B cell (primary cell): Measurements from ENCODE around the gene ZBTB37. TPM values are rescaled to one million over a fixed set of nuclear protein-coding genes. Genes with fewer than 3 reads are reported as not detected.
"Not testable (repeated sequence)": the region's sequence is repeated elsewhere in the genome, so short reads cannot be mapped to it uniquely, and the experiment has no call there.

Experiments used
- ATAC-seq: fragments of 200-7000 bp; cut with Tn5 transposase; one replicate; pipeline ENCODE4 v1.10.0; 2021; ENCODE audit warnings: low read depth, mild to moderate bottlenecking, moderate number of reproducible peaks, moderate library complexity
- CTCF ChIA-PET: fragments of 350-600 bp; sonication (Branson Sonifier 250); formaldehyde crosslinking; loops from one replicate; lab custom pipeline; 2021; ENCODE audit warnings: antibody characterized with exemption, inconsistent platforms; lab: Charles Lee
- POLR2A ChIA-PET: fragments of 350-600 bp; sonication (Branson Sonifier 250); formaldehyde crosslinking; loops from one replicate; lab custom pipeline; 2021; ENCODE audit warnings: antibody characterized with exemption; lab: Charles Lee
- DNase-seq: peaks from one replicate; pipeline ENCODE4 v3.0.0; 2013
- H2AFZ ChIP-seq: 2 replicates; pipeline ENCODE4 v1.6.1; 2012; ENCODE audit warnings: mild to moderate bottlenecking, low read depth, low read length; ENCODE audit not compliant: insufficient read depth, poor library complexity, severe bottlenecking
- H3K27ac ChIP-seq, 2 donors: 1 replicate in 1 of 2; 2 replicates in 1 of 2; pipeline ENCODE4 v1.5.1; 2012 to 2013; ENCODE audit warnings: low read length in 2 of 2, mild to moderate bottlenecking in 2 of 2, moderate library complexity in 1 of 2
- H3K27me3 ChIP-seq, 4 experiments: fragments of 200-600 bp in 1 of 4; sonication (generic) in 1 of 4; replicated peaks in 1 of 4; 1 replicate in 2 of 4; 2 replicates in 2 of 4; pipeline versions ENCODE4 v1.6.1 to v1.7.0; 2013 to 2016; ENCODE audit warnings: low read length in 3 of 4, mild to moderate bottlenecking in 2 of 4, mixed read lengths in 1 of 4, moderate library complexity in 1 of 4; ENCODE audit not compliant: insufficient read depth in 4 of 4, control insufficient read depth in 3 of 4; ENCODE audit errors: control extremely low read depth in 1 of 4
- H3K36me3 ChIP-seq, 2 experiments: replicated peaks in 1 of 2; 1 replicate in 1 of 2; 2 replicates in 1 of 2; pipeline versions ENCODE4 v1.6.1 to v1.7.1; 2013; ENCODE audit warnings: low read length in 1 of 2; ENCODE audit not compliant: insufficient read depth in 2 of 2, control insufficient read depth in 1 of 2; ENCODE audit errors: control extremely low read depth in 1 of 2, extremely low read depth in 1 of 2
- H3K4me1 ChIP-seq, 2 donors: fragments of 200-600 bp in 1 of 2; sonication (generic) in 1 of 2; 1 replicate in 1 of 2; 2 replicates in 1 of 2; pipeline versions ENCODE4 v1.5.1 to v1.6.1; 2013 to 2017; ENCODE audit warnings: low read length in 2 of 2; ENCODE audit not compliant: control insufficient read depth in 2 of 2, insufficient read depth in 2 of 2
- H3K4me2 ChIP-seq: replicated peaks from 2 replicates; pipeline ENCODE3; 2012; ENCODE audit warnings: mild to moderate bottlenecking, low read depth, low read length; ENCODE audit not compliant: poor library complexity, severe bottlenecking
- H3K4me3 ChIP-seq, 5 experiments: fragments of 200-600 bp in 1 of 5; sonication (generic) in 1 of 5; 1 replicate in 3 of 5; 2 replicates in 2 of 5; pipeline versions ENCODE4 v1.5.1 to v1.7.0; 2011 to 2016; ENCODE audit warnings: low read length in 4 of 5, mild to moderate bottlenecking in 4 of 5, low read depth in 2 of 5, control low read depth in 1 of 5, moderate library complexity in 1 of 5; ENCODE audit not compliant: insufficient read depth in 1 of 5; ENCODE audit errors: control extremely low read depth in 1 of 5, extremely low read depth in 1 of 5
- H3K79me2 ChIP-seq: fragments of 200-600 bp; sonication (generic); one replicate; pipeline ENCODE4 v1.6.0; 2016; ENCODE audit warnings: low read length; ENCODE audit not compliant: control insufficient read depth, insufficient read depth
- H3K9ac ChIP-seq: fragments of 200-600 bp; sonication (generic); 2 replicates; pipeline ENCODE4 v1.6.1; 2017; ENCODE audit warnings: mild to moderate bottlenecking, low read length, moderate library complexity
- H3K9me3 ChIP-seq, 3 donors: one replicate each; pipeline versions ENCODE4 v1.6.1 to v1.7.1; 2013; ENCODE audit warnings: low read length in 2 of 3; ENCODE audit not compliant: control insufficient read depth in 2 of 3, insufficient read depth in 1 of 3; ENCODE audit errors: control extremely low read depth in 1 of 3
- H4K20me1 ChIP-seq: 2 replicates; pipeline ENCODE4 v1.6.0; 2012; ENCODE audit warnings: mild to moderate bottlenecking, low read length; ENCODE audit not compliant: insufficient read depth, control insufficient read depth, poor library complexity, severe bottlenecking
- H3K27ac Mint-ChIP-seq: one replicate; pipeline ENCODE4 v1.8.0; 2021; ENCODE audit warnings: mixed read lengths
- H3K27me3 Mint-ChIP-seq: one replicate; pipeline ENCODE4 v1.8.0; 2021; ENCODE audit warnings: mixed read lengths
- H3K4me1 Mint-ChIP-seq: one replicate; pipeline ENCODE4 v1.8.0; 2021; ENCODE audit warnings: mixed read lengths
- H3K4me3 Mint-ChIP-seq: one replicate; pipeline ENCODE4 v1.8.0; 2021; ENCODE audit warnings: mixed read lengths
- H3K9me3 Mint-ChIP-seq: one replicate; pipeline ENCODE4 v1.8.0; 2022; ENCODE audit warnings: mixed read lengths; ENCODE audit not compliant: insufficient read depth
- EZH2 ChIP-seq: IDR thresholded peaks from 2 replicates; pipeline ENCODE4 v1.6.1; 2012; ENCODE audit warnings: borderline replicate concordance, low read depth, mild to moderate bottlenecking, moderate library complexity, low read length; ENCODE audit not compliant: insufficient read depth, poor library complexity, severe bottlenecking
- WGBS: methylation state at CpG from one replicate; pipeline ENCODE4 v1.1.5; 2013; ENCODE audit warnings: missing lambda C conversion rate; ENCODE audit not compliant: insufficient coverage; 5-methylcytosine and 5-hydroxymethylcytosine counted together
- intact Hi-C: fragments of 100-400 bp; cut with micrococcal nuclease; formaldehyde crosslinking; loops from one replicate; pipeline ENCODE4 v1.10.0; 2022
- polyA plus RNA-seq: library from polyadenylated mRNA; depleted of rRNA; stranded (reverse); fragments of >200 nt; gene quantifications from 2 replicates; pipeline ENCODE4 v1.2.3, GENCODE V29; 2012
- total RNA-seq, 2 donors: library from RNA; stranded (reverse); fragments of 120-200 nt in 1 of 2; gene quantifications; 1 replicate in 1 of 2; 2 replicates in 1 of 2; pipeline versions ENCODE4 v1.2.3 to v1.2.4, GENCODE V29; 2013 to 2022
- TF ChIP-seq, protein P1 (sequence below): fragments of 200-600 bp; IDR thresholded peaks from one replicate; pipeline ENCODE4 v1.8.0; 2022; ENCODE audit warnings: antibody characterized with exemption, mild to moderate bottlenecking

ZBTB37 gene
- total and polyA plus RNA-seq, 2 donors (not counting 1 experiment from before 2014, with no cell fraction given): 4.9 to 37.1 TPM

DNA sequence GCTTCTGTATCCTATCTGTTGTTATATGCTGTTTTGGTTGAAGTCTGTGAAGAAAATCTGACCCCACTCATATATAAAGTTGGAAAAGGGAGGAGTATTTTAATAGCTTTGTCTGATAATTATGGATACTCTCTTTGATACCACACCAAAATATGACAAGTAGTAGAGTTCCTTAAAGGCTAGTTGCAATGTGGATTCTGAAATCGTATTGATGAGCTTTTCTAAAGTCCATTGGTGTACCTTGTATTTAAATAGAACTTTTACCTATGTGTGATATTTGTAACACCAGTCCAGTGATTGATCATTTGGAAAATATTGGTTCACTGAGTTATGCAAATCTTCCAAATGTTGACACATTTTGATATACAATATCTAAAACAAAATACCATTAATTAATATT lies 8.1 kb upstream of the ZBTB37 start:
- WGBS: 100% methylated on average over 1 of the region's 1 CpG
- TF ChIP-seq EZH2: no peak
- TF ChIP-seq, protein P1, sequence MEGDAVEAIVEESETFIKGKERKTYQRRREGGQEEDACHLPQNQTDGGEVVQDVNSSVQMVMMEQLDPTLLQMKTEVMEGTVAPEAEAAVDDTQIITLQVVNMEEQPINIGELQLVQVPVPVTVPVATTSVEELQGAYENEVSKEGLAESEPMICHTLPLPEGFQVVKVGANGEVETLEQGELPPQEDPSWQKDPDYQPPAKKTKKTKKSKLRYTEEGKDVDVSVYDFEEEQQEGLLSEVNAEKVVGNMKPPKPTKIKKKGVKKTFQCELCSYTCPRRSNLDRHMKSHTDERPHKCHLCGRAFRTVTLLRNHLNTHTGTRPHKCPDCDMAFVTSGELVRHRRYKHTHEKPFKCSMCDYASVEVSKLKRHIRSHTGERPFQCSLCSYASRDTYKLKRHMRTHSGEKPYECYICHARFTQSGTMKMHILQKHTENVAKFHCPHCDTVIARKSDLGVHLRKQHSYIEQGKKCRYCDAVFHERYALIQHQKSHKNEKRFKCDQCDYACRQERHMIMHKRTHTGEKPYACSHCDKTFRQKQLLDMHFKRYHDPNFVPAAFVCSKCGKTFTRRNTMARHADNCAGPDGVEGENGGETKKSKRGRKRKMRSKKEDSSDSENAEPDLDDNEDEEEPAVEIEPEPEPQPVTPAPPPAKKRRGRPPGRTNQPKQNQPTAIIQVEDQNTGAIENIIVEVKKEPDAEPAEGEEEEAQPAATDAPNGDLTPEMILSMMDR: no peak
- H3K9me3 Mint-ChIP-seq: no peaks in the 10 kb centered on the region
- H4K20me1 ChIP-seq: no peaks in the 10 kb centered on the region
- peaks cover 17% of the 10 kb centered on the region for H3K4me1 Mint-ChIP-seq
- peaks cover 1 to 59% of the 10 kb centered on the region in 2 experiments for H3K36me3 ChIP-seq
- no peak overlapping the region for H3K4me3 ChIP-seq
- no peaks in the 10 kb centered on the region for H3K9me3 ChIP-seq
- no peak overlapping the region for H3K27ac Mint-ChIP-seq
- H2AFZ ChIP-seq: no peak overlapping the region
- no peaks in the 10 kb centered on the region for H3K27me3 ChIP-seq
- H3K4me1 ChIP-seq: peaks cover 0 to 5% of the 10 kb centered on the region in 2 donors
- no peak overlapping the region for H3K9ac ChIP-seq
- H3K4me2 ChIP-seq: no peak overlapping the region
- ATAC-seq (no peak), DNase-seq (no peak)
- intact Hi-C loops: no loop called here
- no peaks in the 10 kb centered on the region for H3K27me3 Mint-ChIP-seq
- H3K4me3 Mint-ChIP-seq: no peak overlapping the region
- no peaks in the 10 kb centered on the region for H3K79me2 ChIP-seq
- ChIA-PET CTCF (interaction anchor here (1.4 kb wide), 1 partner anchor 1115 kb away, joined by 5 read pairs; no protein-coding TSS in a partner anchor), POLR2A (no interaction called here)
- H3K27ac ChIP-seq: no peak overlapping the region

DNA sequence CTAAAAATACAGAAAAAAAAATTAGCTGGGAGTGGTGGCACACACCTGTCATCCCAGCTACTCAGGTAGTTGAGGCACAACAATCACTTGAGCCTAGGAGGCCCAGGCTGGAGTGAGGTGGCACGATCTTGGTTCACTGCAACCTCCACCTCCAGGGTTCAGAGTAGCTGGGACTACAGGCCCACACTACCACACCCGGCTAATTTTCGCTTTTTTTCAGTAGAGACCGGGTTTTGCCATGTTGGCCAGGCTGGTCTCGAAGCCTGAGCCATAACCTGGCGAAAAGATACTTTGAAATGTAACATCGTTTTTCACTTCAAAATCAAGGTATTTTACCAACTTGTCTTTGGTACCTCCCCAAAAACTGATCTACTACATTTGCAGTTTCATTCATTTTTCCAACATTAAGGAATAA lies 6.4 kb upstream of the ZBTB37 start:
- Mint-ChIP-seq H3K4me1 (peaks cover 34% of the 10 kb centered on the region), H3K27me3 (no peaks in the 10 kb centered on the region), H3K27ac (peak overlapping the region; percentile 28), H3K9me3 (no peaks in the 10 kb centered on the region), H3K4me3 (no peak overlapping the region)
- CTCF ChIA-PET: no interaction called here
- no peaks in the 10 kb centered on the region for H3K27me3 ChIP-seq
- H3K27ac ChIP-seq: no peak overlapping the region
- TF ChIP-seq EZH2: no peak
- TF ChIP-seq, protein P1: no peak
- H3K4me1 ChIP-seq: peaks cover 15 to 21% of the 10 kb centered on the region in 2 donors
- ATAC-seq (no peak), DNase-seq (no peak)
- intact Hi-C loops: no loop called here
- H3K79me2 ChIP-seq: peaks cover 6% of the 10 kb centered on the region
- H3K4me3 ChIP-seq: no peak overlapping the region
- H2AFZ ChIP-seq: no peak overlapping the region
- no peak overlapping the region for H3K9ac ChIP-seq
- no peaks in the 10 kb centered on the region for H3K9me3 ChIP-seq
- no peak overlapping the region for H3K4me2 ChIP-seq
- POLR2A ChIA-PET: interaction anchor here (1.4 kb wide), 1 partner anchor 161 kb away, joined by 4 read pairs; the partner anchor contains the start of gene RC3H1
- WGBS: 83% methylated on average over 6 of the region's 7 CpGs
- peaks cover 5 to 65% of the 10 kb centered on the region in 2 experiments for H3K36me3 ChIP-seq
- no peaks in the 10 kb centered on the region for H4K20me1 ChIP-seq

DNA sequence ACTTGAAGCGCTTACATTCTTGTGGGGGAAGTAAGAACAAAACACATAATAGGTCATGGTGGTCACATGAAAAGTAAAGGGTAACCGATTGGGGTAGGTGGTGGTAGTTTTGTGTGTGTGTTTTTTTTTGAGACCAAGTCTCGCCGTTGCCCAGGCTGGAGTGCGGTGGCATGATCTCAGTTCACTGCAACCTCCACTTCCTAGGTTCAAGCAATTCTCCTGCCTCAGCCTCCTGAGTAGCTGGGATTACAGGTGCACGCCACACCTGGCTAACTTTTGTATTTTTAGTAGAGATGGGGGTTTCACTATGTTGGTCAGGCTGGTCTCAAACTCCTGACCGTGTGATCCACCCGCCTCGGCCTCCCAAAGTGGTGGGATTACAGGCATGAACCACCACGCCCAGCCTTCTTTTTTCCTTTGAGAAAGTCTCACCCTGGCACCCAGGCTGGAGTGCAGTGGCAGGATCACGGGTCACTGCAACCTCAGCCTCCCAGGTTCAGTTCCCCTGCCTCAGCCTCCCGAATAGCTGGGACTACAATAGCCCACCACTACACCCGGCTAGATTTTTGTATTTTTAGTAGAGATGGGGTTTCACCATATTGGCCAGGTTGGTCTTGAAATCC lies 5.9 kb upstream of the ZBTB37 start:
- H3K9me3 Mint-ChIP-seq, ATAC-seq, H3K9ac ChIP-seq, H3K27me3 Mint-ChIP-seq, H3K27me3 ChIP-seq, POLR2A ChIA-PET, H3K79me2 ChIP-seq, intact Hi-C loops, H3K4me2 ChIP-seq, H4K20me1 ChIP-seq, DNase-seq, H3K4me3 Mint-ChIP-seq, H3K9me3 ChIP-seq, H3K4me3 ChIP-seq, H2AFZ ChIP-seq: not testable (repeated sequence)
- peak overlapping the region in 1 of 2 donors; percentile 27 for H3K27ac ChIP-seq
- H3K4me1 ChIP-seq: peaks cover 19 to 26% of the 10 kb centered on the region in 2 donors
- peak overlapping the region; percentile 28 for H3K27ac Mint-ChIP-seq
- CTCF ChIA-PET: interaction anchor here (1.2 kb wide), 1 partner anchor 38 kb away, joined by 3 read pairs; no protein-coding TSS in a partner anchor
- WGBS: 71% methylated on average over 4 of the region's 13 CpGs
- H3K36me3 ChIP-seq: peaks cover 5 to 60% of the 10 kb centered on the region in 2 experiments
- peaks cover 38% of the 10 kb centered on the region for H3K4me1 Mint-ChIP-seq
